ENCODE measurements around the gene ATP10D. TPM values are rescaled to one million over a fixed set of nuclear protein-coding genes. Genes with fewer than 3 reads are reported as not detected.

The ATP10D gene
- total and polyA plus RNA-seq, 2 donors (not counting 3 experiments of a cell fraction or from before 2014, with no cell fraction given) = 34.1 to 40.2 TPM

- BruUV-seq (replicated peaks) = no TSS peak
- Histone ChIP-seq H3K9ac (replicated peaks; ENCODE audit: extremely low read depth, insufficient read depth, low read length) (no peak overlapping the region), H3K27ac (ENCODE audit: insufficient read depth, low read depth, low read length) (no peak overlapping the region), H3K9me3 (replicated peaks; ENCODE audit: control insufficient read depth, insufficient read depth, low read length) (no peaks in the 10 kb centered on the region), H3K4me2 (ENCODE audit: insufficient read depth, low read length) (no peak overlapping the region), H3K79me2 (ENCODE audit: control insufficient read depth, insufficient read depth, low read length) (no peaks in the 10 kb centered on the region), H4K20me1 (replicated peaks; ENCODE audit: control insufficient read depth, extremely low read depth, insufficient read depth, low read length) (no peaks in the 10 kb centered on the region), H3K4me1 (ENCODE audit: control insufficient read depth, extremely low read depth, insufficient read depth, low read length) (no peaks in the 10 kb centered on the region), H3K36me3 (ENCODE audit: control insufficient read depth in 2 of 2, extremely low read depth in 1 of 2, insufficient read depth in 2 of 2, low read length in 2 of 2) (no peaks in the 10 kb centered on the region), H3K9me1 (replicated peaks; ENCODE audit: control insufficient read depth, extremely low read depth, insufficient read depth, low read length) (peaks cover 2% of the 10 kb centered on the region), H3K4me3 (replicated peaks in 1 of 3; ENCODE audit: insufficient read depth in 1 of 3, low read depth in 1 of 3, low read length in 3 of 3) (no peak overlapping the region), H2AFZ (ENCODE audit: low read depth, low read length) (no peak overlapping the region), H3K27me3 (ENCODE audit: control insufficient read depth in 2 of 2, insufficient read depth in 2 of 2, low read length in 2 of 2) (peaks cover 0 to 2% of the 10 kb centered on the region in 2 experiments)
- intact Hi-C loops (cut with micrococcal nuclease) = no loop called here
- dilution Hi-C loops (cut with MboI; ENCODE audit: extremely low pct_ligation_motif_present, low sequenced_read_pairs) = no loop called here
- DNase-seq (ENCODE audit: low read depth, low spot score) (no peak), FAIRE-seq (no peak)
- CTCF ChIA-PET = no interaction called here
- TF ChIP-seq POLR2A (IDR thresholded peaks at IDR 0.05; ENCODE audit: low read depth, low read length) = no peak
- no peak for TF ChIP-seq JUN (IDR thresholded peaks at IDR 0.05; ENCODE audit: borderline replicate concordance, insufficient read depth, insufficient read length, low read depth)
- no peak for TF ChIP-seq GATA2 (IDR thresholded peaks at IDR 0.05; ENCODE audit: insufficient read depth, insufficient read length, low read depth, low read length)
- TF ChIP-seq MYC (IDR thresholded peaks at IDR 0.05; ENCODE audit: low read depth, low read length) = no peak
- TF ChIP-seq FOS (IDR thresholded peaks at IDR 0.05; ENCODE audit: borderline replicate concordance, insufficient read depth, low read length) = no peak
- no peak for TF ChIP-seq CTCF (IDR thresholded peaks at IDR 0.05; ENCODE audit: extremely low read depth in 1 of 2, insufficient read depth in 1 of 2, low read depth in 1 of 2, low read length in 2 of 2)
- TF ChIP-seq MAX (IDR thresholded peaks at IDR 0.05; ENCODE audit: insufficient read depth, insufficient read length) = no peak
- TF ChIP-seq POLR2AphosphoS5 (IDR thresholded peaks at IDR 0.05; ENCODE audit: insufficient read depth, low read depth, low read length) = no peak
- no peak for TF ChIP-seq EZH2 (IDR thresholded peaks at IDR 0.05; ENCODE audit: borderline replicate concordance, low read depth, low read length, severe bottlenecking)
- POLR2A ChIA-PET = no interaction called here
Observed at GRCh38 chr4:47619691-47620090, 134.6 kb downstream of the ATP10D start.
